Stimulated activated CD4-positive, alpha-beta T cell treated with anti-CD3 and anti-CD28 coated beads, Interleukin-15, amount 100 ng/mL, for 1 hour (primary cell): Measurements from ENCODE around the gene EPC2.

Experiments
- DNase-seq, 2 donors: peaks; one replicate each; pipeline ENCODE4 v3.0.0-alpha.2; 2020; ENCODE audit warnings: low read depth in 1 of 2, low spot score in 1 of 2

The EPC2 gene, protein sequence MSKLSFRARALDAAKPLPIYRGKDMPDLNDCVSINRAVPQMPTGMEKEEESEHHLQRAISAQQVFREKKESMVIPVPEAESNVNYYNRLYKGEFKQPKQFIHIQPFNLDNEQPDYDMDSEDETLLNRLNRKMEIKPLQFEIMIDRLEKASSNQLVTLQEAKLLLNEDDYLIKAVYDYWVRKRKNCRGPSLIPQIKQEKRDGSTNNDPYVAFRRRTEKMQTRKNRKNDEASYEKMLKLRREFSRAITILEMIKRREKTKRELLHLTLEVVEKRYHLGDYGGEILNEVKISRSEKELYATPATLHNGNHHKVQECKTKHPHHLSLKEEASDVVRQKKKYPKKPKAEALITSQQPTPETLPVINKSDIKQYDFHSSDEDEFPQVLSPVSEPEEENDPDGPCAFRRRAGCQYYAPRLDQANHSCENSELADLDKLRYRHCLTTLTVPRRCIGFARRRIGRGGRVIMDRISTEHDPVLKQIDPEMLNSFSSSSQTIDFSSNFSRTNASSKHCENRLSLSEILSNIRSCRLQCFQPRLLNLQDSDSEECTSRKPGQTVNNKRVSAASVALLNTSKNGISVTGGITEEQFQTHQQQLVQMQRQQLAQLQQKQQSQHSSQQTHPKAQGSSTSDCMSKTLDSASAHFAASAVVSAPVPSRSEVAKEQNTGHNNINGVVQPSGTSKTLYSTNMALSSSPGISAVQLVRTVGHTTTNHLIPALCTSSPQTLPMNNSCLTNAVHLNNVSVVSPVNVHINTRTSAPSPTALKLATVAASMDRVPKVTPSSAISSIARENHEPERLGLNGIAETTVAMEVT

DNA sequence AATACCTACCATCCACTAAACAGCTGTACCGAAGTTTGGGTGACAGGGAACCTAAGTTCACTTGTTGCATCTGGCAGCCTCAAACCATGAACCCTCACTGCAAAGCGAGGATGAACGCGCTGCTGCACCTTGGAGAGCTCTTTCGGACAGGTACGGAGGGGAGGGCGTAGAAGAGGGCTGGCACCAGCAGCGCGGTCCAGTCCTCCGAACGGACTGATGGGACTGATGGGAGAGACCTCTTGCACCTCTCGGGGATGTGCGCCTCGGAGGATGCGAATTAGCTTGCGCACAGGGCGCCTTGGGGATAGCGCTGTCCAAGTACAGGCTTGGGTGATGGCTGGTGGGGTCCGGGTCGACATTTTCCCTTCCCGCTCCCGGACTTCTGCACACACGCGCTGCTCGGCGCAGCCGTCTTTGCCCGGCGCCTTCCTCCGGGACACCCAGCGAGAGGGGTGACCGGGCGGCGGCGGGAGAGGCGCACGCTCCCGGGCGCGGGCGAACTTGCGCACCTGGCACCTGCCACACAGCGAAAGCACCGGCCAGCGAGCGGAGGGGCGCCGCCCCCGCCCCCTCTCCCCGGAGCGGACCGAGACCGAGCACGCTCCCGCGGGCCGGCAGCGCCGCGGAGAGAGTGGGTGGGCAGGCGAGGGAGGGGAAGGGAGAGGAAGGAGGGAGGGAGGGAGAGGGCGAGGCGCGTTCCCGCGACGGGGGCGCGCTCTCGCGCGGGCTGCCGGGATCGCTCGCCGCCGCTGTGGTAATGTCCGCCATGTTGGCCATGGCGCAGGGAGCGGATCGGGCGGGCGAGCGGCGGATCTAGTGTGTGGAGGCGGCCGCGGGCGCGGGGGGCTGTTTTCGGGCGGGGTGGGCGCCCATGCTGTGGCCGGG, at the start of gene EPC2:
Gene EPC2, plus strand, starts transcription at position 754 of the 885 bp plus-strand sequence. CDS start 267 bp downstream, outside the sequence.
- DNase-seq, result peak; percentile 86 to 87

DNA sequence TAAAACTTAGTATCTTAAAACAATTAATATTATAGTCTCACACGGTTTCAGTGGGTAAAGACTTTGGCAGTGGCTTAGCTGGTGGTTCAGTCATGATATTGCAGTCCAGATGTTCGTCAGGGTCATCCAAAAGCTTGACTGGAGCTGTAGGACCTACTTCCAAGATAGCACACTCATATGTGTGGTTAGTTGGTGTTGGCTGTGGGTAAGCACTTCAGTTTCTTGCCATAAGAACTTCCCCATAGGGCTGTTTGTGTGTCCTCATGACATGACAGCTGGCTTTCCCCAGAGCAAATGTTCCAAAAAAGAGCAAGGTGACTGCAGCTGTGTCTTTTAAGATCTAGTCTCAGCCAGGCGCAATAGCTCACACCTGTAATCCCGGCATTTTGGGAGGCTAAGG, 48.5 kb upstream of the EPC2 start:
- DNase-seq, result no peak

DNA sequence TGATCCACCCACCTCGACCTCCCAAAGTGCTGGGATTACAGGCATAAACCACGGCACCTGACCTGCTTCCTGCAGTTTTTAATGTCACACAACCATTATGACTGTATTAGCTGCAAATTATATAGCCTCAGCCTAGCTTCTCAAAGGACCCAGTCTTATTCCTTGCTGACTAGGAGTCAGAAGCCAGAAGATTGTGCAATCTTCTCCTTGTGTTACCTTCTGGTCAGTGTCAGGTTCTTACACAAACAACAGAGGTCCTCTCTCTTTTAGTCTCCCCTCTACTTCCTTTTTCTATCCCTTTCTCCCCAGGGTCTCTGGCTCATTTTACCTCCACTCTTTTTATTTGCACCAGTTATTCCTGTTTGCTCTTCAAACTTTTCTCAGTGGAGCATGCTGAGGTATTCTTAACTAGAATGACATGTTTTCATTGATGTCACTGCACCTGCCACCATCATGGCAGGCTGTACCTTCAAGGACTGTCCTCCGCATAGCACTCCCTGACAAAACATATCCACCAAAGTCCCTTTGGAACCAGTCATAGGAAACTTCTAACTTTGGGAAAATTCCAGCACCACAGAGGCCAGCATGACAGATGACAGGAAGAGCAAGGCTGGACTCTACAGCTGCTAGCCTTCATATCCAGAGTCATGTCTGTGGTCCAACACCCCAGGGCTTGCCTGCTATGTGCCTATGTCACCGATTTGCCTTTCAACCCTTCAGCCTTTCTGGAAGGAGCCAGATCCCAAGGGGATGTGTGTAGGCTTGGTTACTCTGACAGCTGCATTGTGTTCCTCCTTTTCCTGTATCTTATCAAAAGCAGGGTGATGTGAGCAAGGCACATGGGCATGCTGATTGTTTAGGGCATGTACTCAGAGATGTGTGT, 45.2 kb upstream of the EPC2 start:
- no peak for DNase-seq

DNA sequence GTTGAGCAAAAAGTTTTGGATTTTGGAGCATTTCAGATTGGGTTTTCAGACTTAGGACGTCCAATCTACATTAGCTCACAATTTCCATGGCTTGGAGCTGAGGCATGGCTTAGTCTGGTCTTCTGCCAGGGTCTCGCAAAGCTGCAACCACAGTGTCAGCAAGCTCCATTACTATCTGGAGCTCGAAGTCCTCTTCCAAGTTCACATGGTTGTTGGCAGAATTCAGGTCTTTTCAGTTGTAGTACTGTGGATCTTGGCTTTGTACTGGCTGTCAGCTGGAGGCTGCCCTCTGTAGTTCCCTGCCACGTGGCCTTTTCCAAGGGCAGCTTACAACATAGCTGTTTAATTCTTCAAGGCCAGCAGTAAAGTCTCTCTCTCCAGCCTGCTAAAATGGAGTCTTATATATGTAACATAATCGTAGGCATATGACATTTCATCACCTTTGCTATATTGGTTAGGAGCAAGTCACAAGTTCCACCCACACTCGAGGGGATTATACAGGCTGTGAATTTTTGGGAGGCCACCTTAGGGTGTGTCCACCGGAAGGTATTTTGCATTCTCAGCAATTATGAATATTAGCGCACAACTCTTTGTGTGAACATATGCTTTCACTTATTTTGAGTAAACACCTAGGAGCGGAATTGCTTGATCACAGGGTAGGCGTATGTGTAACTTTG, 41.5 kb upstream of the EPC2 start:
- no peak for DNase-seq

DNA sequence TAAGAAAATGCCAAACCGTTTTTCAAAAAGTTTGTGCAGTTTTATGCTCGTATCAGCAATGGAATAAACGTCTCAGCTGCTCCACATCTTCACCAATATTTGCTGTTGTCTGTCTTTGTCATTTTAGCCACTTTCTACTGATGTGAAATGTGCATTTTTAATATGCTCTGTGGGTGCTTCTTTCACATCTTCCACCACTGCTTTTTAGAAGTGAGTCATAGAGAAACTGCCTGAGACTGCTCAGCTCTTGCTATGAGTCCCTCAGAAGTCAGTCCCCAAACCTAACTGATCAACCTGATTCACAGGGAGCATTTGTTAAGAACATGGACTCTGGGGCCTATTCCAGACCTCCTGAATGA, 41.0 kb upstream of the EPC2 start:
- DNase-seq, result no peak

DNA sequence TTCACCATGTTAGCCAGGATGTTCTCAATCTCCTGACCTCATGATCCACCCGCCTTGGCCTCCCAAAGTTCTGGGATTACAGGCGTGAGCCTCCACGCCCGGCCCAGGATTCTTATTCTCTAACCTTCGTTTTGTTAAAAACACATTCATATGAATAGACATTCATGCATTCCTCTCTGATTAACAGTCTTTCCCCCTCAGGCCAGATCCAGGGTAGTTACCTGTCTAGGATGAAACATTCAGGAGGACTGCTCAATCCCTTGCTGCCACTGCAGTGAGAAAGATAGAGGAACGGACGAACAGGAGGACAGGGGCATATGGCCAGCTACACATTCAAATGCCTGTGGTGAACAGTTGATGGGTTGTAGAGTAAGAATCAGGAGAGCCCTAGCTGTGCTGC, 39.6 kb upstream of the EPC2 start:
- no peak for DNase-seq

DNA sequence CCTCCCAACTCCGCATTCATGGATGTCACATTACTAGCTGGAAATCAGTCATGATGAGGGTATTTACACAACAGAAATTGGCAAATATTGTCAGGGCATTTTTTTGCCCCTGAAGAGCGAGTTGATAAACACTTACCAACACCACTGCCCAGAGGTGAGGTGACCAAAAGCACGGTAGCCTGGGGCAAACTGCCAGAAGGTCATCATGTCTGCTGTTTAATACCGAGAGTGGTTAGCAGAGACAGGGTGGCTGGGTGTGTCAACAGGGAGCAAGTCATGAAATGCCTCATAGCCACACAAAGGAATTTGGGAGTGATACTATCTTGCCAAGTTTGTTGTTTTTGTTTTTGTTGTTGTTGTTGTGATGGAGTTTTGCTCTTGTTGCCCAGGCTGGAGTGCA, 37.0 kb upstream of the EPC2 start:
- no peak for DNase-seq

DNA sequence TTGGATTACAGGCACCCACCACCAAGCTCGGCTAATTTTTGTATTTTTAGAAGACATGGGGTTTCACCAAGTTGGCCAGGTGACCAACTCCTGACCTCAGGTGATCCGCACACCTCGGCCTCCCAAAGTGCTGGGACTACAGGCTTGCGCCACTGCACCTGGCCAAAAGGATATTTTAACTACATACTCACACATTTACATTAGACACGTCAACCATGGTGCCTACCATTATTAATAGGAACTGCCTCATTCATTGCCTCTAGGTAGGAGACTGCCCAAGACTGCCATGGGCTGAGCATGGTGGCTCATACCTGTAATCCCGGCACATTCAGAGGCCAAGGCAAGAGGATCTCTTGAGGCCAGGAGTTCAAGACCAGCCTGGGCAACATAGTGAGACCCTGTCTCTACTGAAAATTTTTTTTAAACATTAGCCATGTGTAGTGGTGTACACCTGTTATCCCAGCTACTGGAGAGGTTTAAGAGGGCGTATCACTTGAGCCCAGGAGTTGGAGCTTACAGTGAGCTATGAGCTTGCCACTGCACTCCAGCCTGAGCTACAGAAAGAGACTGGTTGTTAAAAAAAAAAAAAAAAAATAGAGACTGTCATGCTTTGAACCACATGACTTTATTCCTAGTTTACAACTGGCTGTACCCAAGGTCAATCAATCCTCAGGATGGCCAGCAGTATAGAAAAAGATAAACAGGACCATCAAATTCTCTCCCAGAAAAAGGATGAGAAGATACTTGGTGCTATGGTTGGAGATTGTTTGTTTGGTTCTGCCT, 31.1 kb upstream of the EPC2 start:
- DNase-seq, result no peak

DNA sequence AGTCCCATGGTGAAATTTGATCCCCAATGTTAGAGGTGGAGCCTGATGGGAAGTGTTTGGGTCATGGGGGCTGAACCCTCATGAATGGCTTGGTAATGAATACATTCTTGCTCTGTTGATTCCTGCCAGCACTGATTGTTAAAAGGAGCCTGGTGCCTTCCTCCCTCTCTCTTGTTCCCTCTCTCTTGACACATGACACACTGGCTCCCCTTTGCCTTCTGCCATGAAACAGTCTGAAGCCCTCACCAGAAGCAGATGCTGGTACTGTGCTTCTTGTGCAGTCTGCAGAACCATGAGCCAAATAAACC, 30.6 kb upstream of the EPC2 start:
- no peak for DNase-seq

DNA sequence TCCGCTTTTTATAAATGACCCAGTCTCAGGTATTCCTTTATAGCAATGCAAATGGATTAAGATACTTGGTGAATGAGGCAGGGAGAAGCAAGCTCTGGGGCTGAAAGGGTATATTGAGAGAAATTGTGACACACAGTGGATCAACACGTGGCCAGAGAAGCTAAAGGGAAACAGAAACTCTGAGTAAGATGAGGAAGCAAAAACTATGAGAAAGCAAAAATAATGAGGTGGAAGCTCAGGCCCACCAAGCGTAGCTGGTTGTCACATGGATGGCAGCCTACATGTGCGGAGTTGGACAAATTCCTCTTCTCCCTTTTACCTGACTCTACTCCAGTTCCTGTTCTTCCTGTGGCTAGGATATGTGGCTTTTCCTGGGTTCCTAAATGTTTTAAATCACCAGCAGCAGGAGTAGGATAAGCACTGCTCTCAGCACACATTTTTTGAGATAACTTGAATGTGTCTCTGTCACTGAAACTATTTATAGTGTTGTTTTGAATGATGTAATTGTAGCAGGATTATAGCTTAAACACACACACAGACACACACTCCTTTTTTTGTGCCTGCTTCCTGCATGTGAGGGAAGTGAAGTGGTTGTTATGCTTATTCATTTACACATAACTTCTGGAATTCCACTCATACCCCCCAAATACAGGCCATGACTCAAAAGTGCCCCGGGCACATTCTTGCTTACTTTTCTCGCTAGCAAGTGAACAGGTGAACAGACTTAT, 30.1 kb upstream of the EPC2 start:
- DNase-seq, result no peak

DNA sequence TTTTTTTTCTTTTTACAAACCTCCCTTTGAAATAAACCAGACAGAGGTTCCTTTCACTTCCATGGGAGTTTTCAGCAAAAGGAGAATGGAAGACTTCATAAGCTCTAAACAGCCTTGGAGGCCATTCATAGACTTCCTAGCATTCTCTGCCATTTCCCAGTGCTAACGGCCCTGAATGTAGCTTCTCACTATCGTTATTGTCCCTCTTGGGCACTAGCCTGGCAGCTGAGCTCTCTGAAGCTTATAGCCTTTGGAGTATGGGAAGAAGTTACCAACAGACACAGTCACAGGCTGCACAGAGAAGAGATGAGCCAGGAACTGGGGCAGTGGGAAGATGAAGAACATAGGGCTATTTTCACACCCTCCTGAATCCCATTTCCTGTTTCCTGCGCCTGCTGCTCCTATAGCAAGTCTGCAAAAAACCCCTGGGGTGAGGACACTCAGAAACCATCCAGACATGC, 29.1 kb upstream of the EPC2 start:
- DNase-seq, result no peak

DNA sequence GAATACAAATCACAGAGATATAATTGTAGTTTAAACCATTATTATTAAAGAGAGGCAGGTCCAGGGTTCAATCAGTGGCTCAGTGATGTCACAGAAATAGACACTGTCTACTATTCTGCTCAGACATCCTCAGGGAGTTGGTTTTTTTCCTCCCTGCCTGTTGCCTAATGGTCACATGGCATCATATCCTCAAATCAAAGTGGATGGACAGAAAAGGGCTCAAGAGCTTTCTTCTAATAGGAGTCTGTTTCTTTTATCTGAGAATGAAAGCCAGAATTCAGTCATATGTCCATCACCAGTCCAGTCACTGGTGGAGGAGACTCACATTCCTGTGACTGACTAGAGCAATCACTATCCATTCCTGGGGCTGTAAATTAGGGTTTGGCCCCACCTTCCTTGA, 27.9 kb upstream of the EPC2 start:
- DNase-seq, result no peak

DNA sequence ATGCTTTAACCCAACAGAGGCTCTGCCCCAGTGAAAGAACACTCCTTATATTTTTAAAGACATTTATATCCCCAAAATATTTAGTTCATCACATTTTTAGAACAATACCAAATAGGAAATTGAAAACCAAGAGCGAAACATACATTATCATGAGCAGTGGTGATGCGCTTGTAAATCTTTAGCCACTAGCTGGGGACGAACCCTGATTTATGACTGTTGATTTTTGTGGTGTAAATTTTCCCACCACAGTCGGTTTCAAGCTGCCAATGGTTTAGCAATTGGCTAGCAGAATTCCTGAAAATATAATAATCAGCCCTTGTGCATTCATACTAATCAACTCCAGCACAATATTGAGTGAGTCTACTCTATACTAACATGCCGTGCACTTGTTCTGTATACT, 27.3 kb upstream of the EPC2 start:
- no peak for DNase-seq

DNA sequence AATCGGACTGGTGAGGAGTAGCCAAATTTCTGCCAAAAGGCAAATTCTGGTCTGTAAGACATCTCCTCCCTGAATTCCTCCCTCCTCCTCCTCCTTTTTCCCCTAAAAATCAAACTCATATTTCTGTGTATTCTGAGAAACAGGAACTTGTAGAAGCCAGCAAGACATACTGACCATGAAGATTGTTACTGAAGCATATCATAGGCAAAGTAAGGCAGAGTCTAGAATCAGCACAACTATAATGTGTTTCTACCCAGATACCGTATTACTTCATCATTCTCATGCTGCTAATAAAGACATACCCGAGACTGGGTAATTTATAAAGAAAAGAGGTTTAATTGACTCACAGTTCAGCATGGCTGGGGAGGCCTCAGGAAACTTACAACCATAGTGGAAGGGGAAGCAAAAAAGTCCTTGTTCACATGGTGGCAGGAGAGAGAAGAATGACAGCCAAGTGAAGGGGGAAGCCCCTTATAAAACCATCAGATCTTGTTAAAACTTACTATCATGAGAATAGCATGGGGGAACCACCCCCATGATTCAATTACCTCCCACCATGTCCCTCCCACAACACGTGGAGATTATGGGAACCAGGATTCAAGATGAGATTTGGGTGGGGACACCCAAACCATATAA, 24.9 kb upstream of the EPC2 start:
- no peak for DNase-seq

DNA sequence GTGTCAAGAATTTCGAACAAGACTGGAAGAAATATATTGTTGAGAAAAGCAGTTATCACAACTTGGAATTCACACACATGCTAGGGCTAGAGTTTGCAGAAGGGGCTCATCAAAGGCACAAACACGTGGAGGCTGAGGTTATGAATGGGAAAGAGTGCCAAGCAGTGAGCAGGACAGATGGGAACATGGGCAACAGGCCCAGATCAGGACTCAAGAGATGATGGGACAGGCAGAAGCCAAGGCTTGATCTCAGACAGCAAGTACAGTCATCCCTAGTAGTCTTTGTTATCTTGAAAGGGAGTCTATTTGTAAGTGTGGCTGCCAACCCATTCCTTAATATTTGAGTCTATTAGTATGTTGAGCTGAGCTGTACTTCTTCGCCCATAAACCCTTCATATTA, 22.2 kb upstream of the EPC2 start:
- no peak for DNase-seq

DNA sequence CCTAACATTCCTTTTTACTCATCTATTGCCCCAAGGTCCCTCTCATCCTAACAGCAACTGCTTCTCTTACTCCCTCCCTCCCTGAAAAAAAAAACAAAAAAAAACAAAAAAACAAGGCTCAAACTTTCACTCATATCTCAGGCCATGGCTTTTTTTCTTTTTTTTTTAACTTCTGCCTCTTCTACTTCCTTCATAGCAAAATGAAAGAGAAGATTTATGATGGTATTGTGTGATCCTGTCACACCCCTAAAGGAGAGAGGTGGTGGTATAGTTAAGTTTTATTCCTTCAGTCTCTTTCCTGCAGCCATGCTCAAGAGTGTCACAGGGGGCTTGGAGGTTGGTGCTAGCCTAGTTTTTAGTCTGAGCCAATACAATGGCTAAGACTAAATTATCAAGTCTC, 21.5 kb upstream of the EPC2 start:
- no peak for DNase-seq

DNA sequence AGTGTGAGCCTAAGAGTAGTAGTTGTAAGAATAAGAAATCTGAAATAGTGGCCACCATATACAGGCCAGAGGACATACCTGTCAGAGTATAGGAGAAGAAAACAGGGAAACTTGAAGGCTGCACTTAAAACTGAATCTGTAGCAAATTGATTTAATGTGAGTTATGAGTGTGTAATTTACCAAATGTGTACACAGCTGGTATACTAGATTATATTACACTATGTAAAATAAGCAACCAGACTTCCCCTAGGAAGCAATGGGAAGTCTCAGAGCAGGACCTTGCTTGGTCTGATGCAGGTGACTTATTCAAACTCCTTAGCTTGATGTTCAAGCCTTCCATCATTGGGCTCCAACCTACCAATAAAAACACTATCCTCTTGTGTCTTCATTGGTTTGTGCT, 17.3 kb upstream of the EPC2 start:
- DNase-seq, result no peak

DNA sequence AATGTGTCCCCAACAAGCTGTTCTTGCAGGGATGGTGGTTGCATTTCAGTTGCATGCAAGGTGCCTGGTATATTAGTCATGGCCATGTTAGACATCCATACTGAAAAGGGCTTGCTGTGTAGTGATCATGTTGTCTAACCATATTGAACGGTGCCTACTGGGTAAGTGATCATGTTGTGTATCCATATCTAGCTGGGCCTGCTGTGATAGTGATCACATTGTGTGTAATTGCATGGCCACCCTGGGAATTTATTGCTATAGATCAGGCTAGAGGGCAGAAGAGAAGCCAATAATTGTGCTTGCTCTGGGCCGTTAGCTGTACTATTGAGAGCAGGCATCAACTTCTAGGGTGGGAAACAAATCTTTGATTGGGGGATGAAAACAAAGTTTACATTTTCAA, 9.8 kb upstream of the EPC2 start:
- no peak for DNase-seq
